NT2/D1 (cell line): ENCODE measurements around the gene FITM2.

Experiments
- SUZ12 ChIP-seq: IDR thresholded peaks from 2 replicates; pipeline ENCODE4 v1.6.1; 2011; ENCODE audit not compliant: insufficient read length, insufficient read depth; ENCODE audit errors: extremely low read depth
- YY1 ChIP-seq: IDR thresholded peaks from 2 replicates; pipeline ENCODE4 v1.6.1; 2011; ENCODE audit not compliant: insufficient read length, insufficient read depth
- ZNF274 ChIP-seq: IDR thresholded peaks from 2 replicates; pipeline ENCODE4 v1.6.1; 2011; ENCODE audit warnings: mild to moderate bottlenecking, low read depth, low read length

DNA sequence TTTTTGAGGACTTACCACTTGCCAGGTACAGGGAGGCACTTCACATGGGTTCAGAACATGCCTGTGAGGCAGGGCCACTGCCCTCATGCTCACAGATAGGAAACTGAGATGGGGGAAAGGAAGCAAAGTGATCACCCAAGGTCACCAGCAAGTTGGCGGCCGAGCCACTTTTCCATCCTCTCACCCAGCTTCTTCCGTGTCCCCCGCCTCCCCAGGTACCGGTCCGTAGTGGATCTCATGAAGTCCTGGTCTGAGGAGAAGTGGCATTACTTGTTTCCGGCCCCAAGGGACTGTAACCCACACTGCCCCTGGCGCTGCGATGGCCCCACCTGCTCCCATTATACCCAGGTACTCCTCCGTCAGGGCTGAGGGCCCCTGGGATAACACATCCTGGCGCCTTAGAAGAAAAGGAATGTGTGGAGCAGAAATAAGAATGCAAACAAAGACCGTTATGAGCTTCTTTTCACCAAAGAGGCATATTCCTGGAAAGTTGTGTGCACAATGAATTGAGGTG lies 32.2 kb upstream of the FITM2 start:
- no peak for TF ChIP-seq YY1
- no peak for TF ChIP-seq ZNF274
- TF ChIP-seq SUZ12 = no peak
